Peyer's patch (tissue), 4 donors: ENCODE data around the gene RRP8.

Experiments used
- POLR2A ChIP-seq, 2 donors: fragments of 450-650 bp; IDR thresholded peaks; one replicate each; pipeline ENCODE4 v1.5.1; 2017; ENCODE audit warnings: antibody characterized with exemption in 2 of 2, mild to moderate bottlenecking in 2 of 2, moderate library complexity in 2 of 2
- TF ChIP-seq, protein P1 (sequence below), 6 experiments: fragments of 450-650 bp in 4 of 6; fragments of 200-600 bp in 2 of 6; sonication (generic) in 1 of 6; IDR thresholded peaks; one replicate each; pipeline ENCODE4 v1.5.1; 2017 to 2019; ENCODE audit warnings: antibody characterized with exemption in 6 of 6, mild to moderate bottlenecking in 3 of 6, moderate library complexity in 1 of 6

DNA sequence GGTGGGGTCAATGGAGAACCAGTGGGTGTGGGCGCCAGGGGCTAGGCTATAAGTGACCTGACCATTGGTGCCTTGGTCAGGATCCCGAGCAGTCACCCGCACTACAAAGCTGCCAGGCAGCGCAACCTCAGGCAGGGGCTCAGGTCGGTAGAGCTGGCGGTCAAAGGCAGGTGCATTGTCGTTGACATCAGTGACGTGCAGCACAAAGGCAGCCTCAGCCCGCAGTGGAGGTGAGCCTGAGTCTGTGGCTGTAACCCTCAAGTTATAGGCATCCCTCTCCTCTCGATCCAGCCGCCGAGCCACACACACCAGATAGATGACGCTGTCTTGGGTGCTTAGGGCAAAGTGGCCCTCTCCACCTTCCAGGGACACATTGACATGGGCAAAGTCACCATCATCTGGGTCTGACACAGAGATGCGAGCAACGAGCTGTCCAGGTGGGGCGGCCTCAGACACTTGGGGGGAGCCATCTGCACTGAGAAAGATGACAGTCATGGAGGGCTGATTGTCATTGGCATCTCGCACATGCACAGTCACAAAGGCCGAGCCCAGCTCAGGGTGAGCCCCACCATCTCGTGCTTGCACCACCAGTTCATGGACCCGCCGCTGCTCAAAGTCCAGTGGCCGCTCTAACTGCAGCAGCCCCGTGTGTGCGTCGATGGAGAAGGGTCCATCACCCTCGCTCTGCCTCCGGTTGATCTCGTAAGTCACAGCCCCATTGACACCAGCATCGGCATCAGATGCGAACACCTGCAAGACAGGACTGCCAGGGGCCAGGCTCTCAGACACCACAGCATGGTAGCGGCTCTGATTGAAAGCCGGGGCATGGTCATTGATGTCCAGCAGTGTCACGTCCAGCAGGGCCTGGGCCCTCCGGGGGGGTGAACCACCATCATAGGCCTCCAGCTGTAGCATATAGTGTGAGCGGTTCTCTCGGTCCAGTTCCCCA, 36.9 kb upstream of the RRP8 start:
- TF ChIP-seq, protein P1, sequence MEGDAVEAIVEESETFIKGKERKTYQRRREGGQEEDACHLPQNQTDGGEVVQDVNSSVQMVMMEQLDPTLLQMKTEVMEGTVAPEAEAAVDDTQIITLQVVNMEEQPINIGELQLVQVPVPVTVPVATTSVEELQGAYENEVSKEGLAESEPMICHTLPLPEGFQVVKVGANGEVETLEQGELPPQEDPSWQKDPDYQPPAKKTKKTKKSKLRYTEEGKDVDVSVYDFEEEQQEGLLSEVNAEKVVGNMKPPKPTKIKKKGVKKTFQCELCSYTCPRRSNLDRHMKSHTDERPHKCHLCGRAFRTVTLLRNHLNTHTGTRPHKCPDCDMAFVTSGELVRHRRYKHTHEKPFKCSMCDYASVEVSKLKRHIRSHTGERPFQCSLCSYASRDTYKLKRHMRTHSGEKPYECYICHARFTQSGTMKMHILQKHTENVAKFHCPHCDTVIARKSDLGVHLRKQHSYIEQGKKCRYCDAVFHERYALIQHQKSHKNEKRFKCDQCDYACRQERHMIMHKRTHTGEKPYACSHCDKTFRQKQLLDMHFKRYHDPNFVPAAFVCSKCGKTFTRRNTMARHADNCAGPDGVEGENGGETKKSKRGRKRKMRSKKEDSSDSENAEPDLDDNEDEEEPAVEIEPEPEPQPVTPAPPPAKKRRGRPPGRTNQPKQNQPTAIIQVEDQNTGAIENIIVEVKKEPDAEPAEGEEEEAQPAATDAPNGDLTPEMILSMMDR (IDR thresholded peaks at IDR 0.05) = no peak
- no peak for TF ChIP-seq POLR2A (IDR thresholded peaks at IDR 0.05)
